AG09319 (cell line): ENCODE measurements around the gene MINDY4B.

Source experiments
- DNase-seq: peaks from one replicate; pipeline ENCODE4 v3.0.0-alpha.2; 2010; ENCODE audit warnings: low read depth; ENCODE audit errors: extremely low read depth
- TF ChIP-seq, protein P1 (sequence below): IDR thresholded peaks from 2 replicates; pipeline ENCODE4 v1.5.1; 2011; ENCODE audit warnings: low read depth, mild to moderate bottlenecking, inconsistent platforms, low read length, moderate library complexity

MINDY4B gene

DNA sequence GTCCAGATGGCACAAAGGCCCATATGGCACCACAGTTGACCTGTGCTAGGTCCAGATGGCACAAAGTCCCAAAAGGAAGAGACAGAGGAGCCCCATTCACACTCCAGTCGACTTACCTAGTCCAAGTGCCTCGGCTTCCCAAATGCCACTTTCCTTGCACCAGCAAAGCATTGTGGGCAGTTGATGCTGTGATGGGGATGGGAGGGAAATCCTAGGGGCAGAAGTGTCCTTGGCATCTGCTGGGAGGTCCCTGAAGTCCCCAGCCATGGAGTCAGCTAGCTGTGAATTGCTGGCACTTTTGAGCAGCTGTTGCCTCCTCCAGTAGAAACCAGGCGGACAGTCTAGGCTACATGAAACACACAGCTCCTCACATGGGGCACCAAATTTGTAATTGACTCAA, 82.0 kb downstream of the MINDY4B start:
- TF ChIP-seq, protein P1, sequence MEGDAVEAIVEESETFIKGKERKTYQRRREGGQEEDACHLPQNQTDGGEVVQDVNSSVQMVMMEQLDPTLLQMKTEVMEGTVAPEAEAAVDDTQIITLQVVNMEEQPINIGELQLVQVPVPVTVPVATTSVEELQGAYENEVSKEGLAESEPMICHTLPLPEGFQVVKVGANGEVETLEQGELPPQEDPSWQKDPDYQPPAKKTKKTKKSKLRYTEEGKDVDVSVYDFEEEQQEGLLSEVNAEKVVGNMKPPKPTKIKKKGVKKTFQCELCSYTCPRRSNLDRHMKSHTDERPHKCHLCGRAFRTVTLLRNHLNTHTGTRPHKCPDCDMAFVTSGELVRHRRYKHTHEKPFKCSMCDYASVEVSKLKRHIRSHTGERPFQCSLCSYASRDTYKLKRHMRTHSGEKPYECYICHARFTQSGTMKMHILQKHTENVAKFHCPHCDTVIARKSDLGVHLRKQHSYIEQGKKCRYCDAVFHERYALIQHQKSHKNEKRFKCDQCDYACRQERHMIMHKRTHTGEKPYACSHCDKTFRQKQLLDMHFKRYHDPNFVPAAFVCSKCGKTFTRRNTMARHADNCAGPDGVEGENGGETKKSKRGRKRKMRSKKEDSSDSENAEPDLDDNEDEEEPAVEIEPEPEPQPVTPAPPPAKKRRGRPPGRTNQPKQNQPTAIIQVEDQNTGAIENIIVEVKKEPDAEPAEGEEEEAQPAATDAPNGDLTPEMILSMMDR, result no peak
- DNase-seq, result no peak

DNA sequence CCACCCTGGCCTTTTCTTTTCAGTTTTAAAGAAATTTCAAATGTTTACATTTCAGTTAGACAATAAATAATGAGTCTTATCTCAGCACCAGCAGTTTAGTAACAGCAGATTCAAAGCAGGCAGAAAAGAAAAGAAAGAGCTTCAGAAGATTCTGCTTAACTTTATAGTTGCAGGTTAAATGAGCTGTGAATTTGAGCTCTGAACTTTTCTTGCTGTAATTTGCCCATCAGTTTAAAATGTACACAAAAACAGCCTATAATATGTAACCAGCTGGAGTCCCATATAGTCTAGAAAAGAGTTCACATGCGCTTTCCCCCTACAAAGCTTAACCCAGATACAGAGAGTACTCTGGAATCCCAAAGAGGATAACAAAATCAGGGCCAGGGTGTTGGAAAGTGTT, 82.6 kb downstream of the MINDY4B start:
- DNase-seq, result no peak
- TF ChIP-seq, protein P1, result no peak
